Hematopoietic multipotent progenitor cell treated with erythropoietin and hydrocortisone succinate and interleukin-3 and kit ligand, for 17 days (in vitro differentiated cells): ENCODE results near the gene PHLDB1.

Source experiments
- DNase-seq: peaks from one replicate; pipeline ENCODE4 v3.0.0-alpha.2; 2015; ENCODE audit warnings: low spot score

PHLDB1 gene

GRCh38 chr11:118640332-118641154 lies 33.1 kb downstream of the PHLDB1 start:
- DNase-seq = no peak

- DNase-seq = no peak
Measured at GRCh38 chr11:118641397-118642019, 34.1 kb downstream of the PHLDB1 start.

- no peak for DNase-seq
Measured at GRCh38 chr11:118643142-118643994, 36.0 kb downstream of the PHLDB1 start.

- no peak for DNase-seq
Measured at GRCh38 chr11:118643995-118644345, 36.6 kb downstream of the PHLDB1 start.

- DNase-seq = no peak
Measured at GRCh38 chr11:118644496-118644895, 37.1 kb downstream of the PHLDB1 start.

- DNase-seq = no peak
Measured at GRCh38 chr11:118645066-118645715, 37.8 kb downstream of the PHLDB1 start.

GRCh38 chr11:118646393-118646792 lies 39.0 kb downstream of the PHLDB1 start:
- DNase-seq = no peak

- DNase-seq = no peak
Measured at GRCh38 chr11:118648291-118648690, 40.9 kb downstream of the PHLDB1 start.

- DNase-seq = no peak
Measured at GRCh38 chr11:118649941-118650340, 42.5 kb downstream of the PHLDB1 start.

- no peak for DNase-seq
Measured at GRCh38 chr11:118650366-118650765, 43.0 kb downstream of the PHLDB1 start.

GRCh38 chr11:118651820-118652219 lies 44.4 kb downstream of the PHLDB1 start:
- no peak for DNase-seq

GRCh38 chr11:118652681-118653181 lies 45.3 kb downstream of the PHLDB1 start:
- DNase-seq = no peak

GRCh38 chr11:118653684-118654390 lies 46.4 kb downstream of the PHLDB1 start:
- DNase-seq = no peak

GRCh38 chr11:118655486-118656190 lies 48.2 kb downstream of the PHLDB1 start:
- no peak for DNase-seq

- DNase-seq = no peak
Measured at GRCh38 chr11:118656563-118657165, 49.2 kb downstream of the PHLDB1 start.

GRCh38 chr11:118657238-118657637 lies 49.8 kb downstream of the PHLDB1 start:
- DNase-seq = no peak

GRCh38 chr11:118657709-118658428 lies 50.5 kb downstream of the PHLDB1 start:
- no peak for DNase-seq

GRCh38 chr11:118658429-118659313 lies 51.3 kb downstream of the PHLDB1 start:
- DNase-seq = no peak
